COLO829 (cell line): Measurements from ENCODE around the gene PLBD2.
A peak's percentile ranks its signal among the peaks of the same experiment; 100 is the strongest.

Experiments
- DNase-seq: peaks from one replicate; pipeline ENCODE4 v3.0.0; 2012; ENCODE audit warnings: low spot score

PLBD2 gene

DNA sequence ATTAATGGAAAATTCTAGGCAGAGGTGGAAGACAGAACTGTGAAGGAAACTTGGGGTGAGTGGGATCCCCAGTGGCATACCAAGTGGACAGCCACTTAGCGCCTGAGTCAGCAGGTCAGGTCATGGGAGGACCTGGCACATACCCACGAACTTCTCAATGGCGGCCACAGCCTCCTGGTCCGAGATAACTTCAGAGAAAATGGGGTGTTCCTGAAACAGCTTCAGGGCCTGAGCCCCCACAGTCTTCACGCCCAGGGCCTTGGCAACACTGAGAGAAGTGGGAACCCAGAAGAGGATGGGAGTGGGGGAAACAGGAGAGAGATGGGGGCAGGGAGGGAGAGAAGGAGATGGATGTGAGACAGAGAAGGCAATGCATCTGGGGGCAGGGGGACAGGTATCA is 35.4 kb downstream of the PLBD2 start:
- DNase-seq = no peak

DNA sequence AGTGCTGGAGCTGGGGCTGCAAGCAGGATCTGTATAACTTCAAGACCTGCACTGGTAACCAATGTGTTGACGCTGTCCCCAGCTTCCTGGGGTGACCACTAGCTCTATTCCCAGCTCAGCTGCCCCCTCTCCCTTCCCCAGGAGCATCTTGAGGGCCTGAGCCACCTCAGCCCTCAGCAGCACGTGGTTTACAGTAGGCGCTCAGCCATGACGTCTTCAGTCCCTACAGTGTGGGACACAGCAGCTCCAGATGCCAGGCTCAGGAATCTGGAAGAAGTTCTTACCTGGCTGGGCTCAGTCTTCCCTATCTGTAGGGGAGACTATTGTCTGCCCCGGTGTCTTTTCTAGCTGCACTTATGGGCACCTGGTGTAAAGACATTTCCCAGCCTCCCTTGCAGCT is 36.7 kb downstream of the PLBD2 start:
- no peak for DNase-seq

DNA sequence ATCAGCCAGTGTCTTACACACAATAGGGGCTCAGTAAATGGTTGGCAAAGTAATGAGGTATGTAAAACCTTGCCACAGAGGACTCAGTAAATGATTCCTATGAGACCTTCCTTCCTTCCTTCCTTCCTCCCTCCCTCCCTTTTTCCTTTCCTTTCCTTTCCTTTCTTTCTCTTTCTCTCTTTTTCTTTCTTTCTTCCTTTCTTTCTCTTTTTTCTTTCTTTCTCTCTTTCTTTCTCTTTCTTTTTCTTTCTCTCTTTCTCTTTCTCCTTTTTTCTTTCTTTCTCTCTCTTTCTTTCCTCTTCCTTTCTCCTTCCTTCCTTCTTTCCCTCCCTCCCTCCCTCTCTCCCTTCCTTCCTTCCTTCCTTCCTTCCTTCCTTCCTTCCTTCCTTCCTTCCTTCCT is 37.8 kb downstream of the PLBD2 start:
- DNase-seq = no peak

- no peak for DNase-seq
These were observed 38.6 kb downstream of the PLBD2 start for GRCh38 chr12:113396828-113397496.

- DNase-seq = no peak
These were observed 39.3 kb downstream of the PLBD2 start for GRCh38 chr12:113397497-113398197.

GRCh38 chr12:113398346-113399290 is 40.2 kb downstream of the PLBD2 start:
- DNase-seq = no peak

DNA sequence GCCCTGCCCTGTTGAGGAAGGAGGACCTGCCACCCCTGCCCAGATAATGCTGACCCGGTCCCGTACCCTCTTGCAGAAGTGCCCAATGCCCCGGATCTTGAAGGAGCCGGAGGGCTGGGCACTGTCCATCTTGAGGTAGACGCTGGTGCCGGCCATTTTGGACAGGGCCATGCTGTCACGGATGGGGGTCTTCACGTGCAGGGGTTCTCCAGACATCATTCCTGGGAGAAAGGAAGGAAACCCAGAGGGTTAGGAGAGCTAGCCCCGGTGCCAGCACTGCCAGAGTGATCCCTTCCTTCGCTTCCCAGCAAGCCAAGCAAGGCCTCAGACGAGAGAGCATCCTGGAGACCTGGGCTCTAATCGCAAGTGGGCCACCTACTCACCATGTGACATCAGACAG is 41.1 kb downstream of the PLBD2 start:
- no peak for DNase-seq

DNA sequence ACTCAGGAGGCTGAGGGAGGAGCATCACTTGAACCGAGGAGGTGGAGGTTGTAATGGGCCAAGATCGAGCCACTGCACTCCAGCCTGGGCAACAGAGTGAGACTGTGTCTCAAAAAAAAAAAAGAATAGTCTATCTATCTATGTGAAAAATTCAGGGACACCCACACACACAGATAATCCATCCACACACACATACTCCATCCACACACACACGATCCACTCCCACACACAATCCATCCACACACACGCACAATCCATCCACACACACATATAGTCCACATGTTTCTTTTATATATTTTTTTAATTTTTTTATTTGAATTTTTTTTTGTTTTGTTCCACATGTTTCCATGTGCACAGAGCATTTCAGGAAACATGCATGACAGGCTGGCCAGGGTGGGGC is 42.0 kb downstream of the PLBD2 start:
- no peak for DNase-seq

GRCh38 chr12:113401066-113402000 is 42.9 kb downstream of the PLBD2 start:
- DNase-seq = no peak

DNA sequence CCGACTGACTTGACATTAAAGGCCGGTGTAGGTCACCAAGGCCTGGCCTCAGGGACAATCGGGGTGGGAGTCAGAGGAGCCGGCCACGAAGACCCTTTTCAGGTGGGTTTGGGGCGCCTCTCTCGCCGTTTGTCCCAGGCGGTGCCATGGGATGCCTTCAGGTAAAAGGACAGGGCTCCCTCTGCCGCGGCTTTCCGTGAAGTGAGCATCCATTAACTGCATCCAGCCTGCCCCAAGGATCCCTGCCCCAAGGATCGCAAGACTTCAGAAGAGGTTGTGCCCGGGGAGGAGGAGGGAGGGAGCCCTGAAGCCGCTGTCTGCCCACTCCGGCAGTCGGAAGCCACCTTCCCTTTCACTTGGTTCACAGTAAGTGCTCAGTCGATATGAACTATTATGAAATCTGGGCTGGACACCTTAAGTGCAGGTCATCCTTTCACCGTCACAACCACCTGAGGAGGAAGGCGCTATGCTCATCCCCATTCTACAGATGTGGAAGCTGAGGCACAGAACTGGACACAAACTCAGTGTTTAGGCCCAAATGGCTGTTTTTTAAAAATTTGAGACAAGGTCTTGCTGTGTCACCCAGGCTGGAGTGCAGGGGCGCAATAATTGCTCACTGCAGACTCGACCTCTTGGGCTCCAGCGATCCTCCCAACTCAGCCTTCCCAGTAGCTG is 44.3 kb downstream of the PLBD2 start:
- no peak for DNase-seq

DNA sequence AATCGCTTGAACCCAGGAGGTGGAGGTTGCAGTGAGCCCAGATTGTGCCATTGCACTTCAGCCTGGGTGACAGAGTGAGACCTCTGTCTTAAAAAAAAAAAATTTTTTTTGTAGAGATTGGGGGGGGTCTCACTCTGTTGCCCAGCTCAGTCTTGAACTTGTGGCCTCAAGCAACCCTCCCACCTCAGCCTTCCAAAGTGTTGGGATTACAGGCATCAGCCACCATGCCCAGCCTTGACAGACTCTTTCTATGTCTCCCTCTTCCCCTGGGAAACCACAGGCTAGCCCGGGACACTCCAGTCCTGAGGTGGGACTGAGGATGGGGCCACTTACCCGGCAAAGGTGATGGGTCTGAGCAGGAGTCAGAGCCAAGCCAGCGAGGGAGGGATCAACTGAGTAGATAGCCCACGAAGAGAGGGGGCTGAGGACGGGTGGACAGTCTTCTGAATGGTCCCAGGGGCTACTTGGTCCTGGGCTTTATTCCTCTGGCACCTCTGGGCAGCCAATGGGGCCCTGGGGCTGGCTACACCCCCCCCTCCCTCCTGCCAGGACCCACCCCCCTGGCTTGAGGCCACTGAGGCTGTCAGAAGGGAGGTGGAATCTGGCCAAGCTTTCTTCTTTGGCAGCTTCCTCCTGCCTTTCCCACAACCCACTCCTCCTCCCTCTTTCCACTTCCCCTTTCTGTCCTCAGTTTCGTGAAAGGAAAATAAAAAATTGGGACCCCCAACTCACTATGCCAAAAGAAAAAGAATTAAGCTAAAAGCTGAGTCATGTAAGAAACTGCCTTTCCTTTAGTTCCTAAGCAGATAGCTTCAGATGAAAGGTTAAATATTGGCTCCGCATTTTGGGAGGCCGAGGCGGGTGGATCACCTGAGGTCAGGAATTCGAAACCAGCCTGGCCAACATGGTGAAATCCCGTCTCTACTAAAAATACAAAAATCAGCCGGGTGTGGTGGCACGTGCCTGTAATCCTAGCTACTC is 45.3 kb downstream of the PLBD2 start, which contains the start of gene SDS:
Gene SDS (minus strand): TSS at position 453 of the 981 bp plus-strand sequence. CDS start 4,179 bp downstream, outside the sequence.
- no peak for DNase-seq

GRCh38 chr12:113405694-113406093 is 47.3 kb downstream of the PLBD2 start:
- DNase-seq = no peak

DNA sequence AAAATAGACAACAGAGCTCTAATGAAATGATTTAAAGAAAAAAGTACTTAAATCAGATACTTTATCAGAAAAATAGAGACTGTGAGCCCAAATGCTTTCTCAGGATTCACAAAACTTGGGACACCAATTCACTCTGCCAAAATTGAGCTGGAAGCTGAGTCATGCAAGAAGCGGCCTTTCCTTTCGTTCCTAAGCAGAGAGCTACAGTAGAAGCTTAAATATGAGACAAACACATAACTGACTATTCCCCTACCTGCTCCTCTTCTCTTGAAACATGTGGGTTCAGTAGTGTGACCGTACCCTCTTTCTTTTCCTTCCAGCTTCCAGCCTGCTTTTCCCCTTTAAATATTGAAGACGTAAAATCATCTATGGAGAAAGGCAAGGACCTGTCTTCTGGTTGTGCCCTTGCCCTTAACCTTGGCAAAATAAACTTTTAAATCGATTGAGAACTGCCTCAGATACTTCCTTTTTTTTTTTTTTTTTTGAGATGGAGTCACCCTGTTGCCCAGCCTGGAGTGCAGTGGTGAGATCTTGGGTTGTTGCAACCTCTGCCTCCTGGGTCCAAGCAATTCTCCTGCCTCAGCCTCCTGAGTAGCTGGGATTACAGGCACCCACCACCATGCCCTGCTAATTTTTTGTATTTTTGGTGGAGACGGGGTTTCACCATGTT is 49.7 kb downstream of the PLBD2 start:
- DNase-seq = no peak

DNA sequence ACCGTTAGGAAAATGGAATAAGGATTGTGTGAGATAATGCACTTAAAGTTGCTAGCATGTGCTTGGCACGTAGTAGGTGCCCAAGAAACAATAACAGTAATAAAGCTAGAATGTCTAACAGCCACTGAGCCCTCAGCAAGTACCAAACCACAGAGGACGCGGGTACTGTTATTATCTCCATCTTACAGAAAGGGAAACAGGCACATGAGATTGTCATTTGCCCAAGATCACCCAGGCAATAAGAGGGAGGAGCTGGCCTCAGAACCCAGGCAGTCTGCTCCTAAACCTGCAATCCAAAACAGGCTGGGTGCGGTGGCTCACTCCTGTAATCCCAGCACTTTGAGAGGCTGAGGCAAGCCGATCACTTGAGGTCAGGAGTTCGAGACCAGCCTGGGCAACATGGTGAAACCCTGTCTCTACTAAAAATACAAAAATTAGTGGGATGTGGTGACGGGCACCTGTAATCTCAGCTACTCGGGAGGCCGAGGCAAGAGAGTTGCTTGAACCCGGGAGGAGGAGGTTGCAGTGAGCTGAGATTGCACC is 50.4 kb downstream of the PLBD2 start:
- DNase-seq = no peak

GRCh38 chr12:113409462-113410124 is 51.2 kb downstream of the PLBD2 start:
- no peak for DNase-seq

DNA sequence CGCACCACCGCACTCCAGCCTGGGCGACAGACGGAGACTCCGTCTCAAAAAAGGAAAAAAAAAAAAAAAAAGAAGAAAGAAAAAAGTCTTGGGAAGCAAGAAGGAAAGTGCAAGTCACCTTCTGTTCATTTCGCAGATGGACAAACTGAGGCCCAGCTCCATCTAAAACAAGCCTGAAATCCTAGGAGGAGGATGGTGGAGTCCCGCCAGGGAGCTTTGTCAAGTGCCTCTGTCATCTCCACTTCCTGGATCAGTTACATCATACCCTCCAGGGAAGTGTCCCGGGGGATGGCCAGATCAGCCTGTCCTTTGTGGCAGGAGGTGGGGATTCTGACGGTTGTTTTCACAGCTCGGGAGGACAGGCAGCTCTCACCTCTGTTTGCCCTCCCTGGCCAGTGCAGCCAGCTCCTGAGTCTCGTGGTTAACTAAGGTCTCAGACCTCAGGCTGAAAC is 55.1 kb downstream of the PLBD2 start:
- peak; percentile 48 for DNase-seq

- DNase-seq = no peak
These were observed 56.2 kb downstream of the PLBD2 start for GRCh38 chr12:113414519-113415038.
